HG03066 (cell line): ENCODE measurements around the gene MEIS1.
"Not testable (repeated sequence)": the region's sequence is repeated elsewhere in the genome, so short reads cannot be mapped to it uniquely, and the experiment has no call there.

Experiments
- ATAC-seq: cut with Tn5 transposase; IDR thresholded peaks from one replicate; pipeline ENCODE4 v1.9.1; 2021; ENCODE audit warnings: low read depth; ENCODE audit not compliant: unreplicated experiment

MEIS1 gene

GRCh38 chr2:66463206-66463755 is 28.4 kb downstream of the MEIS1 start:
- ATAC-seq: no peak

- no peak for ATAC-seq
These were observed 30.2 kb downstream of the MEIS1 start for GRCh38 chr2:66464930-66465637.

GRCh38 chr2:66466433-66466832 is 31.5 kb downstream of the MEIS1 start:
- no peak for ATAC-seq

GRCh38 chr2:66467718-66468117 is 32.8 kb downstream of the MEIS1 start:
- ATAC-seq: no peak

GRCh38 chr2:66469214-66469902 is 34.4 kb downstream of the MEIS1 start:
- no peak for ATAC-seq

GRCh38 chr2:66470199-66470598 is 35.3 kb downstream of the MEIS1 start:
- no peak for ATAC-seq

- ATAC-seq: no peak
These were observed 37.4 kb downstream of the MEIS1 start for GRCh38 chr2:66472225-66472843.

- no peak for ATAC-seq
These were observed 42.4 kb downstream of the MEIS1 start for GRCh38 chr2:66477135-66477842.

GRCh38 chr2:66478299-66478698 is 43.4 kb downstream of the MEIS1 start:
- no peak for ATAC-seq

- no peak for ATAC-seq
These were observed 43.9 kb downstream of the MEIS1 start for GRCh38 chr2:66478731-66479316.

- ATAC-seq: no peak
These were observed 46.2 kb downstream of the MEIS1 start for GRCh38 chr2:66481100-66481549.

- ATAC-seq: not testable (repeated sequence)
These were observed 50.3 kb downstream of the MEIS1 start for GRCh38 chr2:66485252-66485651.

- no peak for ATAC-seq
These were observed 54.0 kb downstream of the MEIS1 start for GRCh38 chr2:66488946-66489345.

GRCh38 chr2:66489436-66489835 is 54.5 kb downstream of the MEIS1 start:
- ATAC-seq: no peak

- no peak for ATAC-seq
These were observed 55.7 kb downstream of the MEIS1 start for GRCh38 chr2:66490588-66491001.

GRCh38 chr2:66494708-66495107 is 59.8 kb downstream of the MEIS1 start:
- ATAC-seq: no peak

GRCh38 chr2:66495788-66496640 is 61.1 kb downstream of the MEIS1 start:
- no peak for ATAC-seq

GRCh38 chr2:66496670-66497420 is 61.9 kb downstream of the MEIS1 start:
- no peak for ATAC-seq
